Measurements from ENCODE around the gene RPS19.

GRCh38 chr19:41847351-41848105 is 12.5 kb upstream of the RPS19 start:
- TF ChIP-seq CTCF (conservative IDR thresholded peaks at IDR 0.05) (no peak), EZH2 (IDR thresholded peaks at IDR 0.05; ENCODE audit: low read depth) (no peak)

All from PC-9 (cell line).